Gastrocnemius medialis (tissue), 4 donors: ENCODE data around the gene HSD17B3.

Experiments used
- POLR2A ChIP-seq, 2 donors: fragments of 450-650 bp; IDR thresholded peaks; one replicate each; pipeline ENCODE4 v1.6.1; 2017; ENCODE audit warnings: antibody characterized with exemption in 2 of 2, mild to moderate bottlenecking in 2 of 2, moderate library complexity in 2 of 2
- TF ChIP-seq, protein P1 (sequence below), 5 experiments: fragments of 450-650 bp in 3 of 5; fragments of 200-600 bp in 2 of 5; sonication (generic) in 2 of 5; IDR thresholded peaks in 4 of 5; conservative IDR thresholded peaks in 1 of 5; 1 replicate in 4 of 5; 2 replicates in 1 of 5; pipeline ENCODE4 v1.5.1; 2016 to 2019; ENCODE audit warnings: antibody characterized with exemption in 5 of 5, mild to moderate bottlenecking in 3 of 5, moderate library complexity in 3 of 5

DNA sequence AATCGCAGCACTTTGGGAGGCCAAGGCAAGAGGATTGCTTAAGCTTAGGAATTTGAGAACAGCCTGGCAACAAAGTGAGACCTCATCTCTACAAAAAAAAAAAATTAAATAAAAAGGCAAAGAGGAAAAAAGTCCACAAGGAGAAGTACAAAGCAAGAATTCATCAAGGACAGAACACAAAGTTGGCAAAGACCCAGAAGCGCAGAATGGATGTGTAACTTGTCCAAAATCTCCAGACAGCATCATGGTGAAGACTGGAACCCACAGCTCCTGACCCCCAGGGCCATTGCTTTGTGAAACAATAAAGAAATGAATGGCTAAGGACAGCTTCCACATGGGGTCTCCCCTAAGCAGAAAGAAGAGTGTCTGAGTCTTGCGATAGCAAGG, 7.8 kb downstream of the HSD17B3 start:
- TF ChIP-seq, protein P1, sequence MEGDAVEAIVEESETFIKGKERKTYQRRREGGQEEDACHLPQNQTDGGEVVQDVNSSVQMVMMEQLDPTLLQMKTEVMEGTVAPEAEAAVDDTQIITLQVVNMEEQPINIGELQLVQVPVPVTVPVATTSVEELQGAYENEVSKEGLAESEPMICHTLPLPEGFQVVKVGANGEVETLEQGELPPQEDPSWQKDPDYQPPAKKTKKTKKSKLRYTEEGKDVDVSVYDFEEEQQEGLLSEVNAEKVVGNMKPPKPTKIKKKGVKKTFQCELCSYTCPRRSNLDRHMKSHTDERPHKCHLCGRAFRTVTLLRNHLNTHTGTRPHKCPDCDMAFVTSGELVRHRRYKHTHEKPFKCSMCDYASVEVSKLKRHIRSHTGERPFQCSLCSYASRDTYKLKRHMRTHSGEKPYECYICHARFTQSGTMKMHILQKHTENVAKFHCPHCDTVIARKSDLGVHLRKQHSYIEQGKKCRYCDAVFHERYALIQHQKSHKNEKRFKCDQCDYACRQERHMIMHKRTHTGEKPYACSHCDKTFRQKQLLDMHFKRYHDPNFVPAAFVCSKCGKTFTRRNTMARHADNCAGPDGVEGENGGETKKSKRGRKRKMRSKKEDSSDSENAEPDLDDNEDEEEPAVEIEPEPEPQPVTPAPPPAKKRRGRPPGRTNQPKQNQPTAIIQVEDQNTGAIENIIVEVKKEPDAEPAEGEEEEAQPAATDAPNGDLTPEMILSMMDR (IDR thresholded peaks at IDR 0.05 in 4 of 5, conservative IDR thresholded peaks at IDR 0.05 in 1 of 5): no peak
- TF ChIP-seq POLR2A (IDR thresholded peaks at IDR 0.05): no peak
